Left lobe of liver (tissue), 2 donors: ENCODE measurements around the gene ACAA1. TPM values are rescaled to one million over a fixed set of nuclear protein-coding genes. Genes with fewer than 3 reads are reported as not detected.

Experiments used
- ATAC-seq: fragments of 200-7000 bp; cut with Tn5 transposase; one replicate; pipeline ENCODE4 v1.9.1; 2020; ENCODE audit warnings: mild to moderate bottlenecking, moderate library complexity
- DNase-seq: peaks from one replicate; pipeline ENCODE4 v3.0.0-alpha.2; 2020; ENCODE audit warnings: low spot score
- total RNA-seq: library from RNA; stranded (reverse); gene quantifications from one replicate; pipeline ENCODE4 v1.2.1, GENCODE V29; 2021
- donor health status: DM: no; HTN: no; CAD: no; lungs with moderate emphysema.
- donor health status: DM: no; HTN: yes; CAD: no.

ACAA1 gene
- total RNA-seq, 1 donor from 2014 or later = 479 TPM

GRCh38 chr3:38120693-38121450 is 16.1 kb downstream of the ACAA1 start:
- peak; percentile 48 for DNase-seq
- no peak for ATAC-seq

GRCh38 chr3:38119821-38120692 is 16.9 kb downstream of the ACAA1 start:
- ATAC-seq = no peak
- peak; percentile 44 for DNase-seq

- ATAC-seq = no peak
- no peak for DNase-seq
Observed at GRCh38 chr3:38119248-38119544, 17.7 kb downstream of the ACAA1 start.

DNA sequence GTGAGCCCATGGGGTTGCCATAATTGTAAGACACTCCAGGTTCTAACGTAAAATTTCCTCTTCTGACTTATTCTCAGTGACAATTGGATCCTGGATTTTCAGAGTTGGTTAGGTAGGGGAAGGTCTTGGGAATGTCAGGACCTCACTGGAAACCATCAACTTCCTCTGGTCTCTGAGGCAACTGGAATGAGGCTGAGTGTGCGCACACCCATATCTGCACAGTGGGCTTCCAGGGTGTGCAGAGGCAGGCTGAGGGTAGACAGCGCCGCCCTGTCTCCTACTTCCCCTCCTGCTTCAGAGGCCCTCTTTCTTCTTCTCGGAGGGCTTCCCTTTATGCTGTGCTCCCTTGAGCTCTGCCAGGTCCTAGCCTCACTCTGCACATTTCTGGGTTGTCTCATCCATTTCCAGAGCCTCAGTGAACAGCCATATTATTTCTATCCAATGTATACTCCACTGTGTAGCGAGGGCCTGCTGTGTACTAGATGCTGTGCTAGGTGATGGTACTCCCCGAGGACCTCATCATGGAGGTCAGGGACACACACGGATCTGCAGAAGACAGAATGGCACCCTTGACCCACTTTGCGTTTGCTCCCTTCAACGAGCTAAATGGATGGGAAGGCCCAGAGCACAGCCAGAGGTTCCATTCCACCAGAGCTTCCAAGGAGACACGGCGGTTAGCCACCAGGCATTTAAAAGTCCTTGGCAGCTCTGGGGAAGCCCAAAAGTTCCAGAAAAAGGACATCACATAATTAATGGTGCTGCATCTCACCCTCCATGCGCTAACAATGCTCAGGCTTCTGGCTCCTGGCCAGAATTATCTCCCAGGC is 18.3 kb downstream of the ACAA1 start:
- DNase-seq (peak; percentile 46), ATAC-seq (no peak)

DNA sequence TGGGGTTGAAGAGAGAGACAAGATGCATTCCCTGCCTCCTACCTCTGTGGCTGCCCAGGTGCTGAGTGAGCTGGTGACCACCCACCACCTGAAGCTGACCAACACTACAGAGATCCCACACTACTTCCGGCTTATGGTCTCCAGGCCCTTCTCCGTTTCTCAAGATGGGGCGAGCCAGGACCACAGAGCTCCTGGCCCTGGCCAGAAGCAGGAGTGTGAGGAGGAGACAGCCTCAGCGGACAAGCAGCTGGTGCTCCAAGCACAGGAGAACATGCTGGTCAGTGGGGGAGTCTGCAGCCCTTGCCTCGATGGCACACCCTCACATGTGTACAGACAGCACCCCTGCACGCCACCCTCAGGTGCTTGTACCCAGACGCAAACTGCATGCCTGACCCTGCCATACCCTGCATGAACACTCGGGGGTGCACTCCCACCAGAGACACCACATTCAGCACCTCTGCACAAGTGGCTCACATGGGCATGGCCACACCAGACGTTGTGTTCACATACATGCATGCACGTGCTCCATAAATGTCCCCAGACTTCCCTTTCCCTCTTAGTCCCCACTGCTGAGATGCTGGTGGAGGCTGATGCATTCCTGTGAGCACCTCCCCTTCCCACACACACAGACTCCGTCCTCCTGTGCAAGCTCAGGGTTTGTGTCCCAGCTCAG is 19.0 kb downstream of the ACAA1 start:
- DNase-seq (peak; percentile 86), ATAC-seq (peak; percentile 66)

DNA sequence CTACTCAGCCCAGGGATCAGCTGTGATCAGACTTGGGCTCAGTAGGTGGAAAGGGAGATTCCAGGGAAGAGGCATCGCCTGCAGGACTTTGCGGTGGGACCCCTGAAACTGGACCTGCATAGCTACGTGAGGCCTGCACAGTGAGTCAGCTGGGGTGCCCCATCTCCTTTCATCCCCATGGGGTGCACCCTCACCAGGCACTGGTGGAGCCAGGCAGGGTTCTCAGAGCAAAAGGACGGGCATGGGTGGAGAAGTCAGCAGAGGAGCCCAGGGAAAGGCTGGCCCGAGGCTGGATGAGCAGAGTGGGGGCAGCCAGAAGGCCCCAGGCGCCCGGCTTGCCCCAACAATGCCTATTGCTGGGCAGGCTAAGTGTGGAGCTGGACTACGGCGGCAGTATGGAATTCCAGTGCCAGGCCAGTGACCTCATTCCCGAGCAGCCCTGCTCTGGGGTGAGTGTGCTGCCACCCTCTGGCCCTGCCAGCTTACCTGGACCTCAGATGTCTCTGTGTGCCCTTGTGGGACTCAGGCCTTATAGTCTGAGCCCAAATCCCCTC is 19.7 kb downstream of the ACAA1 start:
- peak; percentile 70 for ATAC-seq
- peak; percentile 86 for DNase-seq

DNA sequence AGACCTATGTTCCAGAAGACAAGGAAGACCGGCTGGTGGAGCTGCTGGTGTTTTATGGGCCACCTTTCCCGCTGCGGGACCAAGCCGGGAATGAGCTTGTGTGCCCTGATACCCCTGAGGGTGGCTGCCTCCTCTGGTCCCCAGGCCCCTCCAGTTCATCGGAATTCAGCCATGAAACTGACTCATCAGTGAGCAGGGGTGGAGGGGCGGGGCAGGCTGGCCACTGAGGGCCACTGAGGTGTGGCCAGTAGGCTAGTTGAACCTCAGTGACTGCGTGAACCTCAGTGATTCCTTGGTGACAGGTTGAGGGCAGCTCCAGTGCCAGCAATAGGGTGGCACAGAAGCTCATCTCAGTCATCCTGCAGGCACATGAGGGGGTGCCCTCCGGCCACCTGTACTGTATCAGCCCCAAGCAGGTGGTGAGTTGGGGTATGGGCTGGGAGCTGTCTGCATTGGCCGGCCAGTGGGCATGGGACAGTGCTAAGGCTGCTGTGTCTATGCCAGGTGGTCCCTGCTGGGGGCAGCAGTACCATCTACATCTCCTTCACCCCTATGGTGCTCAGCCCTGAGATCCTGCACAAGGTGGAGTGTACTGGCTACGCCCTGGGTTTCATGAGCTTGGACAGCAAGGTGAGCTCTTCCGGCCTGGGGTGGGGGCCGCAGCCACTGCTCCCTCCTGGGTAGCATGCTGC is 20.3 kb downstream of the ACAA1 start:
- DNase-seq = peak; percentile 64
- ATAC-seq = peak; percentile 30

DNA sequence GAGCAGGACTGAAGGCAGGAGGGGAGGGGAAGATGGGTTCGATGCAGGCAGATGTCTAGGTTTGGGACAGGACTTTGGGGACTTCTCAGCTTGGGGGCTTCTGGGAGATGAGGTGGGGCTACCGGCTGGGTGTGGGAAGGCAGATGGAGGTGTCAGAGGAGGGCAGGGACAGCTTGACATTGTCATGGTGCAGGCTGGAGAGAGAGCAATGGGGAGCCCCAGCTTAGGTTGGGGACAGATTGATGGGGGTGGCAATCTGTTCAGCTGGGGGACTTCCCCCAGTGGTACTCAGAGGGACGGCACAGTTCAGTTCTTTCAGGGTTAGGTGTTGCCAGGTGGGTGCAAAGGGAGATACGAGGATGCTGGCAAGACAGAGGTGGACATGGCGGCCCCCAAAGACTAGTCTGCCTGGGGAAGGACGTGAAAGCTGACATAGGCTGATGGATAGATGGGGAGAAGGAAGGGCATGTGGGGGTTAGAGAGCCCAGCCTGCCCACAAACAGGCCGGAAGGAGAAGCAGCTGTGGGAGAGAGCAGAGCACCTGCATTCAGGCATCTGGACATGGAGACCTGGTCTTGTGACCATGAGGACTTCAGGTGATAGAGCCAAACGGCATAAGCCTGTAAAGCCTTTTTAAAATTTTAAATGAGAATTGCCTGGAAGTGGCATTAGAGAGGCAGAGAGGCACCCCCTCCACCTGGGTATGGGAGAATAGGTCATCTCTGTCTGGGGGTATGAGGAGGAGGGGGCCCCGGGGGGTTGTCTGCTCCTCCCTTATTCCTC is 21.1 kb downstream of the ACAA1 start:
- DNase-seq = peak; percentile 46

GRCh38 chr3:38114875-38115644 is 21.9 kb downstream of the ACAA1 start:
- DNase-seq (peak; percentile 44), ATAC-seq (no peak)

More for the DNA sequence above, 21.1 kb downstream of the ACAA1 start:
- ATAC-seq = no peak

DNA sequence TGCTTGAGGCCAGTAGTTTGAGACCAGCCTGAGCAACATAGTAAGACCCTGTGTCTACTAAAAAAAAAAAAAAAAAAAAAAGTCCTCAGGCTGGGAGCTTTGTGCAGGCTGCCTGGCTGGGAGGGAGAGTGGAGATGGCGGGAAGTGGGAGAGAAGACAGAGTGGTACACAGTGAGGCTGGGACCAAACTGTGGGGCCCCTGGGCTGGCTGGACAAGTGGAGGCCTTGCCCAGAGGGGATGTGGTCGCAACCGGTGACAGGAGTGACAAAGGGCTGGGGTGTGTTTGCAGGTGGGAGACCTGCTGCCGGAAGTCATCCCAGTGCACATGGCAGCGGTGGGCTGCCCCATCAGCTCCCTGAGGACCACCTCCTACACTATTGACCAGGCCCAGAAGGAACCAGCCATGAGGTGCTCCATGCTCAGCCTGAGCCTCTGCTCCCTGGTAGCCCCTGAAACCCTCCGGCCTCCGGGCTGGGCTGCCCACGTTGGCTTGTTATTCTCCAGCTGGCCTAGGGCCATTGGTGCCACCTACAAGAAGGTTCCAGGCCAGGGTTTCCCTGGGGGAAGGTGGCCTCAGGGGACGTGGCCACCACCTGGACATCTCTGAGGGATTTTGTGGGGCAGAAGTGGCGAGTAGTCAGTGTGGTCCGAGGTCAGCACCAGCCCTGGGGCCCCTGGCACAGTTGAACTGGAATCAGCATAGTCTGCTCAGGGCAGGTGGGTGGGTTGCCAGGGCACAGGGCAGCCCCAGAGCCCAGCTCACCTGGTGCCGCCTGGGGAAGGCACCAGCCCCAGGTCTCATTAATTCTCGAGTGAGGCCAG is 22.7 kb downstream of the ACAA1 start:
- DNase-seq (peak; percentile 43), ATAC-seq (no peak)

GRCh38 chr3:38112378-38112761 is 24.6 kb downstream of the ACAA1 start:
- ATAC-seq = no peak
- DNase-seq = peak; percentile 40

DNA sequence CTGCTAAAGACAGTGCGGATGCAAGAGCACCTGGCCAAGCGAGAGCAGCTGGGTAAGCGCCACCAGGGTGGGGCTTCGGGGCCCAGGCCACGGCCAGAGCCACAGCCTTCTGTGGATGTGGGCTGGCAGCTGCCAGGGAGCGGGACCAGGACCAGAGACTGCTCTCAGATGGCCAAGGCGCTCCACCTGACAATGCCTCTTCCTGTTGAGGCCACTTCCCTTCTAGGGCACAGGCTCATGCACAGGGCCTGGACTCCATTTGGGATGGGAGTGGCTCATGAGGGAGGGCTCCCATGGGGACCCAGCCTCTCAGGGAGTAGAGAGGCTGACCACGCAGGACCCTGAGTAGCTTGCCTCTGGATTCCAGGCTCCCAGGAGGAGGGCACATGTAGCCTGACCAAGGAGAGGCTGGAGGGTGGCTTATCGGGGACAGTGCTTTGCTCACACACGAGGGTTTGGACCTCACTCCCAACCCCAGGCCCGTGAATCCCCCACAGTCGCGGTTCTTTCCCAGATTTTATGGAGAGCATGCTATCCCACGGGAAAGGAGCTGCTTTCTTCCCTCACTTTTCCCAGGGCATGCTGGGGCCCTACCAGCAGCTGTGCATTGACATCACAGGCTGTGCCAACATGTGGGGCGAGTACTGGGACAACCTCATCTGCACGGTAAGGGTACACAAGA is 25.1 kb downstream of the ACAA1 start:
- DNase-seq = peak; percentile 42
- ATAC-seq = no peak

GRCh38 chr3:38111201-38111600 is 25.7 kb downstream of the ACAA1 start:
- DNase-seq = peak; percentile 40
- ATAC-seq = no peak

- no peak for DNase-seq
- no peak for ATAC-seq
Observed at GRCh38 chr3:38110314-38111050, 26.4 kb downstream of the ACAA1 start.

GRCh38 chr3:38109580-38110313 is 27.2 kb downstream of the ACAA1 start:
- ATAC-seq = no peak
- peak; percentile 47 for DNase-seq
